ENCODE measurements around the gene AJAP1.

AJAP1 gene

GRCh38 chr1:4699376-4700301 lies 45.2 kb downstream of the AJAP1 start:
- no peak for DNase-seq (ENCODE audit: low read depth in 2 of 2)

GRCh38 chr1:4700801-4701200 lies 46.4 kb downstream of the AJAP1 start:
- DNase-seq (ENCODE audit: low read depth in 2 of 2): no peak

- no peak for DNase-seq (ENCODE audit: low read depth in 2 of 2)
Observed at GRCh38 chr1:4701276-4701675, 46.9 kb downstream of the AJAP1 start.

DNA sequence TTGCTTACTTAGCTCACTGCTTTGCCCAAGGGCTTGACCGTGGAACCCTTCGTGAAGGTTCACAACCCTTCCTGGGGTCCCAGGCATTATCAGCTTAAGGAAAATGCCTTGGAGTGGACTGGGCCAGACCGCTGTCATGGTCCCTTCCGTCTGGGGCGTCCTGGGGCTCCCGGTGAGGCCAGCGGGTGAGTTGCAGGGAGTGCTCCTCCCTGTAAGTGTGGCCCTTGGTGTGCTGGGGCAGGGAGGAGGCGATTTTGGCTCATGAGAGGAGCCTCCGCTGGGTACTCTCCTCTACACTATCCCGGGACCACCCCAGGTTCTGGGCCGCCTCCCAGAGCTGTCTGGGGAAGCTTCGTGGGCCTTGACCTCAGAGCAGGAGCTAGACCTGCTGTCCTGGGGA lies 48.1 kb downstream of the AJAP1 start:
- no peak for DNase-seq (ENCODE audit: low read depth in 2 of 2)

DNA sequence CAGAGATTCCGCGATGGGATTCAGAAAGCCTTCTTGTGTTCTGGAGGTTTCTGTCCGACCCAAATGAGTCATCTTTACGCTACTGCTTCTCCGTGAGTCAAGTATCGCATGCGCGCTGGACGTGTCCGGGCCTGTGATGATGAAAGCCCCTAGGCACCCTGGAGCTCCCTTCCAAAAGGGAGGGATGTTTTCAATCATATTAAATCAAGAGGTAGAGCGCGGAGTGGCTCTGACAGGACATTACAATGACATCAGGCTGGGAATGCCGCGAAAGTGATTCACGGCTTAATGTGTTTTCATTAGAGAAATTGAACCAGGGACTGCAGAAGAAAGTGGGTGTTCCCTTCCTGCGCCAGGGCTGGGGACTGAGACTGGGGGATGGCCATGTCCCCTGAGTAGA lies 48.5 kb downstream of the AJAP1 start:
- DNase-seq (ENCODE audit: low read depth in 2 of 2): no peak

DNA sequence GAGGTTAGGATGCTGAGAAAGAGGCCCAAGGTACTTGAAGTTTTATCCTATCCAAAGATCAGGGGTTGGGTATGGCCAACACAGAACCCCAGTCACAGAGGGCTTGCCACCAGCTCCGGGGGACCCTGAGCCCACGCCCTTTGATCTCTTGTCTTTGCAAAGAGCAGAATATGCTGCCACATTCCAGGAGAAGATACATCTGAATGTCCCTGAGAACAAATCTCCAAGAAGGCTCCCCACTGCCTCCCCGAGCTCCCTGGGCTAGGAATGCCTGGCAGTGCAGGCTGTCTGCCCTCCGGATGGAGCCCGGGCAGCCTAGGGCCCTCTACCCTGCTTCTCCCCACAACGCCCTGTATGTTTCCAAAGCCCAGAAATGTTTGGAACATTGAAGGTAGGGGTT lies 49.2 kb downstream of the AJAP1 start:
- DNase-seq (ENCODE audit: low read depth in 2 of 2): no peak

GRCh38 chr1:4708840-4709507 lies 54.6 kb downstream of the AJAP1 start:
- DNase-seq (ENCODE audit: low read depth in 2 of 2): no peak

DNA sequence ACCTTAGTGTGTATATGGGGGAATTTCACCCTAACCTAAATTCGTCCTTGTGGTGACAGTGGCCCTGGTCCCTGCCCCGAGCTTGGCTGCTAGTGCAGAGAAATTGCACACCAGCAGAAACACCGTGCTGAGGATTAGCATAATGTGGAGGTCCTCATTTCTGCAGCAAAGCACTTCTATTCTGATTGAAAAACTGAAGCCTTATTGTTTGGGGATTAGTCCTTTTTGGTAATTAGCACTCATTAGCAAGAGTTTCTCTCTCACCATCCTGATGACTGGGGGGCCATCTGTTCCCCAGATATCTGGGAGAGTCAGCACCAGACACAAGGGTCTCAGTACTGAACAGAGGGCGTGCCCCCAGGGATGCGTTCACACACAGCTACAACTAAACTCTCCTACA lies 55.2 kb downstream of the AJAP1 start:
- no peak for DNase-seq (ENCODE audit: low read depth in 2 of 2)

GRCh38 chr1:4710592-4711415 lies 56.4 kb downstream of the AJAP1 start:
- no peak for DNase-seq (ENCODE audit: low read depth in 2 of 2)

DNA sequence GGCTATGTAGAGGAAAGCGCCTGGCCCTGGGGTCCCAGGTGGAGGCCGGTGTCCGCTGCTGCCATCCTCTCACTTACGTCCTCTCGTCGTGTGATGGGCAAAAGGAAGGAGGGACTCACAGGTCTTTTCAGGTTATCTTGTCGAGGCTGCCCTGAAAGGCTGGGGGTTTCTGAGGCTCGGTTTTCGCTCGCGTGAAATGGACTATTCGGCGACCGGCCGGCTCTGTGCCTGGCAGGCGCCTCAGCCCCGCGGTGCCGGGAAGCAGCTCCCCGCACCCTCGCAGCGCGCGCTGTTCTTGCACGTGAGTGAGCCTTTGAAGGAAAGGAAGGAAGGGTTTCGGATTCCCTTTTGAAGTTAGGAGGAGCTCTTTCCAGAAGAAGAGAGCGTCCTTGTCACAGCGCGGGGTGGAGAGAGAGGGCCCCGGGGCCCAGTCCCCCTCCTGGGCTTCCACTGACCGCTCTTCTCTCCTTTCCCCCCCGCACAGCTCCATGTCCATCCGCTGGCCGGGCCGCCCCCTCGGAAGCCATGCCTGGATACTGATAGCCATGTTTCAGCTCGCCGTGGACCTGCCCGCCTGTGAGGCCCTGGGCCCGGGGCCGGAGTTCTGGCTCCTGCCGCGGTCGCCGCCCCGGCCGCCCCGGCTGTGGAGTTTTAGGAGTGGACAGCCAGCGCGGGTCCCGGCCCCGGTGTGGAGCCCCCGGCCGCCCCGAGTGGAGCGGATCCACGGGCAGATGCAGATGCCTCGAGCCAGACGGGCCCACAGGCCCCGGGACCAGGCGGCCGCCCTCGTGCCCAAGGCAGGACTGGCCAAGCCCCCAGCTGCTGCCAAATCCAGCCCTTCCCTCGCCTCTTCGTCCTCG lies 57.2 kb downstream of the AJAP1 start:
- DNase-seq (ENCODE audit: low read depth in 2 of 2): no peak

DNA sequence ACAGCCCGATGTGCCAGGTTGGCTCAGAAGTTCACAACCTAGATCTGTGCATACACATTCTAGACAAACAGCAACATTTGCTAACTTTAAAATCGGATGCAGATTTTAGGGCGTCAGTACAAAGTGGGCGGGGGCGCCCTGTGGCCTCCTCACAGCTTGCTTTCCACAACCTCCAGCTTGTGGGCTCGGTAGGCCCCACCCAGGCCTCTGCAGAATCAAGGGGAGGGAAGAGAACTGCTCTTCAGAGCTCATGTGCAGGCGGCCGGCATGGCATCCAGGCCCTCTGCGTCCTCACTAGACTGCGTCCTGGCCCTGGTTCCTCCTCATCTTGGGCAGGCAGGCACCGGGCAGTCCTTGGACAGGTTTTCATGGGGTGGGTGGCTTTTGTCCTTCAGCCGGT lies 59.3 kb downstream of the AJAP1 start:
- DNase-seq (ENCODE audit: low read depth in 2 of 2): no peak

GRCh38 chr1:4716406-4716805 lies 62.0 kb downstream of the AJAP1 start:
- no peak for DNase-seq (ENCODE audit: low read depth in 2 of 2)

DNA sequence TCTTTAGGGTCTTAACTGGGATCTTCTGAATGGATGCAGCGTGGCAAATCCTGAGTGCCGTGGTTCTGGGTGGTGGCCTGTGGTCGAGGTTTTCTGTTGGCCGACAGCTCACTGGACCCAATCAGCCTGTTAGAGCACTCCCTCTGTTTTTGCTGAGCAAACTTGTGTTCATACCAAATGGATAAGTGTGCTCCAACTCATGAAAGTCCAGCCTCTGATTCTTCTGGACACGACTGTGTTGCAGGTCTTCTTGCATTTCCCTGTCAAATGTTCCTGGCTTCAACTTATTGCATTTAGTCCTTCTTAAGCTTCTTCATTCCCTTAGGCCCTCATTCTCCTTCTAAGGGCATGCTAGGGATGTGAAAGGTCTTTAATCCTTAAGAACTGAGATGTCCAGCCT lies 63.7 kb downstream of the AJAP1 start:
- DNase-seq (ENCODE audit: low read depth in 2 of 2): no peak

GRCh38 chr1:4723106-4723505 lies 68.7 kb downstream of the AJAP1 start:
- no peak for DNase-seq (ENCODE audit: low read depth in 2 of 2)

GRCh38 chr1:4724001-4724400 lies 69.6 kb downstream of the AJAP1 start:
- DNase-seq (ENCODE audit: low read depth in 2 of 2): no peak

DNA sequence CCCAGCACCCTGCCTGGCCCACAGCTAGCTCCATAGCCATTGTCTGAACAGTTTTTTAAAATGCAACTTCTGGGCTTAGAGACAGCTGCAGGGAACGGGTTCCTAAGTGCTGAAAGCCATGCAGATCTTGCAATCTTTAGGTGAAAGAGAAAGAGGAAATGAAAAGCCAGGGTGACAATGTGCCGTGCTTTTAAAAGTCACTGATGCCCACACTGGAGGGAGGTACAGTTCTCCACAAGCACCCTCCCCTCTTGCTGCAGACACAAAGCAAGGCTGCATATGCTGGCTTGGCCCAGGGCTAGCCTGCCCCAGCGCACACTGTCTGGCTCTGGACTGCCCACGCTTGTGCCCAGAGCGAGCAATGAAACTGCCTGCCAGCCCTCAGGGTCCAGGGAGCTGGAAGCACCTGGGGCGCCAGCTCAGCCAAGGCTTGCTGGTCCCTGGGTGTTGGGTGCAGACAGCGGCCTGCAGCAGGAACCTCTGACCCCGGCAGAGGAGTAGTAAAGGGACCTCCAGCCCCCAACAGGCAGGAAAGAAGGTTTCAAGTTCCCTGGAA lies 70.4 kb downstream of the AJAP1 start:
- no peak for DNase-seq (ENCODE audit: low read depth in 2 of 2)

DNA sequence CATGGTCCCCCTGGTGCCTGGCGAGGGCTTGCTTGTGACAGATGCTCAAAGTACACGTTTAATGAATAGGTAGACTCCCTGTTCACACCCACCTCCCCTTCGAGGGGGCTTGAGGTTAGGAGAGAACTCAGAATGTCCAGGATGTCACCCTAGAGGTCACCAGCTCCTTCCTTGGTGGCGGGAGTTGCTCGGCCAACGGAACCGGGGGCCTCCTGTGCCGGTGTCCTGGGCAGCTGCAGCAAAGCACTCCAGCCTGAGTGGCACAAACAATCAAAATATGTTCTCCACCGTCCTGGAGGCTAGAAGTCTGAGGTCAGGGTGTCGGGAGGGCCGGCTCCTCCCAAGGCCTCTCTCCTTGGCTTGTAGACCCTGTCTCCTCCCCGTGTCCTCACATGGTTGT lies 71.0 kb downstream of the AJAP1 start:
- no peak for DNase-seq (ENCODE audit: low read depth in 2 of 2)

GRCh38 chr1:4726620-4727341 lies 72.4 kb downstream of the AJAP1 start:
- no peak for DNase-seq (ENCODE audit: low read depth in 2 of 2)

DNA sequence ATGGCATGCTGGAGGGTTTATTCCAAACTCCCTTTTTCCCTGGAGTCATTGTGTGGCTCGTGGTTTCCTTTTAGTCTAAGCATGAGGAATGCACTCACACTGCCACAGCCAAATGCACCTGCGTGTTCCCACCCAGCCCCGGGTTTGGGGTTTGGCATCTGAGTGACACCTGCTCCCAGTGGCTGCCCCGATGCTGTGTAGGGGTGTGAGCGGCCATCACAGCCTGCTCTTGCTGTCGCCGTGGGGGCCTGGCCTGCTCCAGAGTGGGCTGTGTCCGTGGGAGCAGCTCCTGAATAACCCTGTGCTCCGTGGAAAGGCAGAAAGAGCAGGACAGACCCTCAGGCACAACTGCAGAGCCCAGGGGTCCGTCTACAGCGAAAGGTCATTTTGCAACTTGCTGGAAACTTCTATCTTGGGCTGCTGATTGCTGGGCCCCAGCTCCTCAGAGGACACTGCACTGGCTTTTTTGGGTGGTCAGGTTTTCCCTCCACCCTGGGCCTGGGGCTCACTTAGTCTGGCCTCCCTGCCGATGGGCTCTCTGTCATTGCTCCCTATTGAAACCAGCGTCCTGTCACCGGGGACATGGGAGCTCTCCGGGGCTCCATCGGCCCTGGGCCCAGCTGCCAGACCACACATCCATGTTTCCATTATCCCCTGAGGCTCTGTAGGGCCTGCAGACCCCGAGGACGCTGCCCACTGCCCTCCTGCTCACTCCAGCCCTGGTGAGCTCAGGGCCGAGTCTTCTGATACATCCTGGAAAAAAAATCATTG lies 74.1 kb downstream of the AJAP1 start:
- no peak for DNase-seq (ENCODE audit: low read depth in 2 of 2)

DNA sequence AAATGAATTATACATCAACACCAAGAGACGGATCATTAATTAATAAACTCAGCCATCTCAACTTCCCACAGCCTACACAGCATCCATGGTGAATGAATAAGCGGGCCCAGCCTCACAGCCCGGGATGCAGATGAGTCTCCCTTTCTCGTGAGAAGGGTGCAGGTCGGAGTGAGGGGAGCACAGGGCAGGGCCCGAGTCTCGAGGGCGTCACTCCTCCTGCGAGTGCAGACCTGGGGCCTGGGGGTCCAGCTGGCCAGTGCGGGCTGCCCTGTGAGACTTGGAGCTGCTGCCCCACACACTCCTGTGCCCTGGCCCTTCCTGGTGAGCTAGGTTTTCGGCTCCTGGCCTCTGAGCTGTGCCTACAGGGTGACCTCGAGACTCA lies 74.7 kb downstream of the AJAP1 start:
- no peak for DNase-seq (ENCODE audit: low read depth in 2 of 2)
